GM12875 (cell line): Measurements from ENCODE around the gene JAKMIP2.

Experiments used
- H3K4me3 ChIP-seq: one replicate; pipeline ENCODE4 v1.5.1; 2011; ENCODE audit warnings: low read depth, low read length, control low read depth
- CTCF ChIP-seq: IDR thresholded peaks from 2 replicates; pipeline ENCODE4 v1.5.1; 2011; ENCODE audit warnings: low read depth, mild to moderate bottlenecking, control low read depth, inconsistent platforms, low read length, moderate library complexity, borderline replicate concordance; ENCODE audit not compliant: insufficient read depth

JAKMIP2 gene

GRCh38 chr5:147743678-147744374 lies 38.7 kb downstream of the JAKMIP2 start:
- TF ChIP-seq CTCF = no peak
- no peak overlapping the region for H3K4me3 ChIP-seq

GRCh38 chr5:147743012-147743411 lies 39.5 kb downstream of the JAKMIP2 start:
- TF ChIP-seq CTCF = no peak
- H3K4me3 ChIP-seq = no peak overlapping the region

- H3K4me3 ChIP-seq = no peak overlapping the region
- no peak for TF ChIP-seq CTCF
These were observed 40.4 kb downstream of the JAKMIP2 start for GRCh38 chr5:147742151-147742550.

GRCh38 chr5:147740864-147741263 lies 41.7 kb downstream of the JAKMIP2 start:
- TF ChIP-seq CTCF = no peak
- no peak overlapping the region for H3K4me3 ChIP-seq

GRCh38 chr5:147737921-147738320 lies 44.6 kb downstream of the JAKMIP2 start:
- no peak for TF ChIP-seq CTCF
- no peak overlapping the region for H3K4me3 ChIP-seq

GRCh38 chr5:147735621-147736125 lies 46.9 kb downstream of the JAKMIP2 start:
- TF ChIP-seq CTCF = no peak
- no peak overlapping the region for H3K4me3 ChIP-seq

- no peak for TF ChIP-seq CTCF
- no peak overlapping the region for H3K4me3 ChIP-seq
These were observed 47.6 kb downstream of the JAKMIP2 start for GRCh38 chr5:147734894-147735293.
